Measurements from ENCODE around the gene GHRL. TPM values are rescaled to one million over a fixed set of nuclear protein-coding genes. Genes with fewer than 3 reads are reported as not detected.

The GHRL gene
- 1.1 TPM for total RNA-seq

- peak in 2 of 3 donors; percentile 84 to 89 for DNase-seq (ENCODE audit: low read depth in 2 of 3, low spot score in 2 of 3)
These were observed at the start of gene GHRL for GRCh38 chr3:10292505-10293419. TSS of gene GHRL (minus strand) at chr3:10292947. CDS start at chr3:10290180, 2,767 bp downstream.

DNA sequence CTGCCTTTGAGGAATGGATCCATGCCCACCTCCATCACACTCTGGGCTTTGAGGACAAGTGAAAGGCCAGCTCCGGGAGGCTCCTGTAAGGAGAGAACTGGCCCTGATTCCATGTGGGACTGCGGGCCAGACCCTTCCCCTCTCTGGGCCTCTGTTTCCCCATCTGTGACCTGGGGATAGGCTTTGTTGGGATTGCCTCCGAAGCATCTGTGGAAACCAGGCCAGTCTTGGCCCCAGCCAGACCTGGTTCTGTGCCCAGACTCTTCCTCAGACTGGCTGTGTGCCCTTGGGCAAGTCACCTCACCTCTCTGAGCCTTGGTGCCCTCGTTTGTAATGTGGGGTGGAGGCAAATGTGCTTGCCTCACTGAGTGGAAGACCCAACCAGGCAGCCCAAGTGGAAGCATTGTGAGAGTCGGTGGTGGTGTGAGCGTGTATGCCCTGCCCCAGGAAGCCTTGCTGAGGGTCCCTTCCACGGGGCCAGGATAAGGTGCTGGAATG lies 49.2 kb upstream of the GHRL start:
- DNase-seq (ENCODE audit: low read depth in 2 of 3, low spot score in 2 of 3): no peak

DNA sequence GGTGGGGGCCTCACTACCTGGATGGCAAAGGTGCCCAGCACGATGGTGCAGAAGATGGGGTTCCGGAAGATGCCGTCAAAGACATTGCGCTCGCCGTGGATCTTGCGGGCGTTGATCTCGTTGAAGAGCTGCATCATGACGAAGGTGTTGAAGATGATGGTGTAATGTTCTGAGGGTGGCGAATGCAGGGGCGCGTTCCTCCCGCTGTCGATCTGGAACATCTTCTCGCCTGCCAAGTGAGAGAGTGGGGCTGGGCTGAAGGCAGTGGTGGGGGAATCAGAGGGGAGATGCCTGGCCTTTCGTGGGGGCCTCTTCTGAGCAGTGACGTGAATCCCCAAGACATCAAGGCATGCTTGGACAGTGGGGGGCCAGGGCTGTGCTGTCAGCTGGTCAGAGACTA lies 47.7 kb upstream of the GHRL start:
- no peak for DNase-seq (ENCODE audit: low read depth in 2 of 3, low spot score in 2 of 3)

GRCh38 chr3:10340046-10340445 lies 47.3 kb upstream of the GHRL start:
- no peak for DNase-seq (ENCODE audit: low read depth in 2 of 3, low spot score in 2 of 3)

DNA sequence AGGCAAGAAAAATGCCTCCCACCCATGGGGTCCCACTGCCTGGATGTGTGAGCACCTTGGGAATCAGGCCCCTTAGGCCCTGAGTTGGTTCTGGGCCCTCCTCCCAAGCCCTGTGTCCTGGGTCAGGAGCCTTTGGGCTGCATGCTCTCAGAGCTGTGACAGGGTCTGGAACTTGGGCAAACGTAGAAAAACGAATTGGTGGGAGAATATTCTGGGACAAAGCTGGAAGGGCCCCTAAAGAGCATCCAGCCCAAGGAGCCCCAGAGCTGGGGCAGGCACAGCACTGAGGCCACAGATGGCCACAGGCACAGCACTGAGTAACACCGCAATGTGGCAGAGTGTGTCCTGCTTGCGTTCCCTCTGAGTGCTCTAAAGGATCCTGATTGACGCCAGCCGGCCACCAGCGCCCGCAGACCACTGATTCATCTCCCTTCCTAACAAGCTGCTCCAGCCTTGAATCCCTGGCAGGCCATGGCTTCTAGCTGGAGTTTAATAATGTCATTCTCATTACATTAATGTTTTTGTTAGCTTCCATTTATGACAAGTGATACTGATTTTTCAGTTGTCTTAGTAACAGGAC lies 46.7 kb upstream of the GHRL start:
- DNase-seq (ENCODE audit: low read depth in 2 of 3, low spot score in 2 of 3): no peak

- DNase-seq (ENCODE audit: low read depth in 2 of 3, low spot score in 2 of 3): peak in 1 of 3 donors; percentile 44
These were observed 46.0 kb upstream of the GHRL start for GRCh38 chr3:10338591-10339353.

- no peak for DNase-seq (ENCODE audit: low read depth in 2 of 3, low spot score in 2 of 3)
These were observed 45.4 kb upstream of the GHRL start for GRCh38 chr3:10338164-10338470.

DNA sequence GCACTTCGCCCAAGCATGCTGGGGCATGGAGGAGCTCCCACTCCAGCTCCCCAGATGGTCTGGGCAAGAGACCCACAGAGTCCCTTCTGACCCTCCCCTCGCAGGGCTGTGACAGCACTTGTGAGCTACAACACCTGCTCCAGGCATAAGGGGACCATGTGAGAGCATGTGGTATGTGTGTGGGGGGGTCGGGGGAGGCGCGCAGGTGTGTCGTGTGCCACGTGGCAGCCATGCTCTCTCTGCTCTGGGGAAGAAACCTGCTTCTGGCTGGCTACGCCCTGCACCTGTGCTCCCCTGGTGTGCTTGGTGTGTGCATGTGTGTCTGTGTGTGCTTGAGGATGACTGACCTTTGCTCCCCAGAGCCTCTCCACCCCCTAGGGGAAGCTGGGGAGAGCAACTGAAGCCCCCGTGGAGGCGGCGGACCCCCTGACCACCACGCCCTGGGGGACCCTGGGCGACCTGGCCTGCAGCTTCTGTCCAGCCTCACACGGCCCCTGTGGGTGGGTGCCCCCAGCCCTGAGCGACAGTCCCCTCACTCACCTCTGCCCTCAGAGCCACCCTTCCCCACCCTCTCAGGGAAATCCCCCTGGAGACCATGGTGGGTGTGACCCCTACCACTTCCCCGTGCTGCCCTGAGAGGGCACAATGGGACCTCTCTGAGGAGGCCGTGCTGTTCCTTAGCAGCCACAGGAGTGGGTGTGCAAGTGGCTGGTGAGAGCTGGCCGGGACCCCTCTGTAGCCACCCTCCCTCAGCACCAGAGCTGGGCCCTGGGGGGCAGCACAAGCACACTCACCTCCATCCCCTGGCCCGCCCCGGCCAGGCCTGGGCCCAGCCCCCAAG lies 44.8 kb upstream of the GHRL start:
- DNase-seq (ENCODE audit: low read depth in 2 of 3, low spot score in 2 of 3): no peak

GRCh38 chr3:10336761-10337160 lies 44.0 kb upstream of the GHRL start:
- DNase-seq (ENCODE audit: low read depth in 2 of 3, low spot score in 2 of 3): no peak

GRCh38 chr3:10335871-10336622 lies 43.3 kb upstream of the GHRL start:
- no peak for DNase-seq (ENCODE audit: low read depth in 2 of 3, low spot score in 2 of 3)

- no peak for DNase-seq (ENCODE audit: low read depth in 2 of 3, low spot score in 2 of 3)
These were observed 42.5 kb upstream of the GHRL start for GRCh38 chr3:10335190-10335738.

- no peak for DNase-seq (ENCODE audit: low read depth in 2 of 3, low spot score in 2 of 3)
These were observed 41.7 kb upstream of the GHRL start for GRCh38 chr3:10334459-10334858.

- no peak for DNase-seq (ENCODE audit: low read depth in 2 of 3, low spot score in 2 of 3)
These were observed 41.3 kb upstream of the GHRL start for GRCh38 chr3:10334042-10334441.

GRCh38 chr3:10333349-10333650 lies 40.6 kb upstream of the GHRL start:
- DNase-seq (ENCODE audit: low read depth in 2 of 3, low spot score in 2 of 3): peak in 1 of 3 donors; percentile 50

- no peak for DNase-seq (ENCODE audit: low read depth in 2 of 3, low spot score in 2 of 3)
These were observed 40.0 kb upstream of the GHRL start for GRCh38 chr3:10332481-10333348.

GRCh38 chr3:10331320-10331719 lies 38.6 kb upstream of the GHRL start:
- DNase-seq (ENCODE audit: low read depth in 2 of 3, low spot score in 2 of 3): no peak

GRCh38 chr3:10330319-10330718 lies 37.6 kb upstream of the GHRL start:
- no peak for DNase-seq (ENCODE audit: low read depth in 2 of 3, low spot score in 2 of 3)

DNA sequence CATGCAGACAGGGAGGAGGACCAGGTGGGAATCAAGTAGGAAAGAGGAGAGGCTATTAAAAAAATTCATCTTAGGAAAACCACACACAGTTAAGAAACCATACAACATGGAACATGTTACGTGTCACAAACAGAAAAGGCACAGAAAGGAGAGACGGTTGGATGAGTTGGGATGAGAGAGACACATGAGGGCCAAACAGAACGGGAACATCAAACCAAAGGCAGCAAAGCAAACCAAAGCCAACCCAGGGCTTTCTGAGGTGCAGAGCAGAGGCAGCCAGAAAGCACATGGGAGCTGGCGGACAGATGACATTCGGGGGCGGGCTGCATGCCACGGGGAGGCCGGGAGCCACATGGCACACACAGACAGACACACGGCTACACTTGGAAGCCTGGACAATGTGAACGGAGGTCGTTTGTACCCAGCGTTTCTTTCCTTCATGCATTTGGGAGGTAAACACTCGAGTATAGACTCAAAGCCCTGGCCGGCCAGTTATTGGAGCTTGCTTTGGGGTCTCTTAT lies 36.8 kb upstream of the GHRL start:
- DNase-seq (ENCODE audit: low read depth in 2 of 3, low spot score in 2 of 3): no peak

All from hematopoietic multipotent progenitor cell (in vitro differentiated cells).